Heart left ventricle (tissue), 16 donors: ENCODE results near the gene CRIP1. TPM values are rescaled to one million over a fixed set of nuclear protein-coding genes. Genes with fewer than 3 reads are reported as not detected.

Source experiments
- ATAC-seq, 4 donors: fragments of 200-7000 bp; cut with Tn5 transposase; one replicate each; pipeline ENCODE4 v1.9.1; 2020 to 2022; ENCODE audit warnings: moderate library complexity in 4 of 4, mild to moderate bottlenecking in 3 of 4, moderate number of reproducible peaks in 1 of 4
- DNase-seq, 5 donors: peaks; one replicate each; pipeline ENCODE4 v3.0.0-alpha.2; 2020
- H3K27ac ChIP-seq, 12 donors: fragments of 200-600 bp; sonication (generic) in 4 of 12; one replicate each; pipeline versions ENCODE4 v1.5.0 to v1.8.0; 2016 to 2022; ENCODE audit warnings: mild to moderate bottlenecking in 2 of 12
- H3K27me3 ChIP-seq, 9 donors: fragments of 200-600 bp; sonication (generic) in 2 of 9; one replicate each; pipeline versions ENCODE4 v1.5.1 to v1.8.0; 2016 to 2022; ENCODE audit warnings: mild to moderate bottlenecking in 3 of 9
- H3K36me3 ChIP-seq, 9 donors: fragments of 200-600 bp; sonication (generic) in 2 of 9; one replicate each; pipeline versions ENCODE4 v1.5.0 to v1.8.0; 2018 to 2022; ENCODE audit warnings: mild to moderate bottlenecking in 2 of 9
- H3K4me1 ChIP-seq, 12 donors: fragments of 200-600 bp; sonication (generic) in 4 of 12; one replicate each; pipeline versions ENCODE4 v1.5.0 to v1.8.0; 2016 to 2022; ENCODE audit warnings: mild to moderate bottlenecking in 3 of 12
- H3K4me3 ChIP-seq, 12 donors: fragments of 200-600 bp; sonication (generic) in 4 of 12; one replicate each; pipeline versions ENCODE4 v1.5.0 to v1.8.0; 2017 to 2022; ENCODE audit warnings: mild to moderate bottlenecking in 9 of 12, moderate library complexity in 4 of 12
- H3K9me3 ChIP-seq, 12 donors: fragments of 200-600 bp; sonication (generic) in 4 of 12; one replicate each; pipeline versions ENCODE4 v1.5.0 to v1.8.0; 2016 to 2022; ENCODE audit warnings: mild to moderate bottlenecking in 1 of 12
- CTCF ChIP-seq, 12 donors: fragments of 200-600 bp; sonication (generic) in 4 of 12; IDR thresholded peaks; one replicate each; pipeline versions ENCODE4 v1.5.0 to v1.8.0; 2018 to 2022; ENCODE audit warnings: antibody characterized with exemption in 12 of 12, mild to moderate bottlenecking in 5 of 12
- POLR2A ChIP-seq, 2 donors: fragments of 450-650 bp; IDR thresholded peaks; one replicate each; pipeline ENCODE4 v1.6.1; 2017; ENCODE audit warnings: antibody characterized with exemption in 2 of 2, mild to moderate bottlenecking in 2 of 2, moderate library complexity in 2 of 2
- WGBS, 4 donors: extraction: QIAGEN DNeasy Blood & Tissue Kit in 2 of 4; methylation state at CpG; one replicate each; pipeline versions ENCODE4 v1.1.5 to v1.1.7; 2013 to 2018; 5-methylcytosine and 5-hydroxymethylcytosine counted together
- intact Hi-C, 10 donors: fragments of 100-400 bp; cut with DNase I; formaldehyde crosslinking; loops; one replicate each; pipeline versions ENCODE4 v1.11.1 to v1.14.2; 2022
- polyA plus RNA-seq, 2 donors: library from polyadenylated mRNA; stranded (reverse); fragments of 200-250 nt; gene quantifications; one replicate each; pipeline ENCODE4 v1.2.3, GENCODE V29; 2013
- total RNA-seq, 9 donors: library from RNA; depleted of rRNA in 2 of 9; stranded (reverse); fragments of >200 nt in 2 of 9; fragmentation: NEBNext Ultra II Directional in 3 of 9; extraction: Animal tissue kit (Norgen Biotek cat#: 25700) in 3 of 9; gene quantifications; one replicate each; pipeline versions ENCODE4 v1.1.0 to v1.2.4, GENCODE V29; 2016 to 2023
- donor health status: ischemic (EF 13 %, LVEDD 7.1; RV severe dilation, severe dysfunction).
- donor health status: healthy with polysubstance abuse.
- donor health status: DM: no; HTN: yes; CAD: no.
- donor health status: DM: no; HTN: no; CAD: no.
- donor health status: ischemic (EF 25% LVEDD 6.9; RV normal size, moderate dysfunction).
- donor health status: ischemic (EF 25% LVEDD 5.7; RV mildly dilated, moderate dysfunction).
- donor health status: healthy.
- donor health status: DM: yes; HTN: yes; CAD: no.
- donor health status: ischemic (EF 35%, LVEDD 5.7; RV mildly dilated, moderate dysfunction).
- donor health status: nonischemic (EF 11% LVEDD 7.7; RV severe dilation, severe dysfunction).
- donor health status: DM: yes; HTN: yes; CAD: no.
- donor health status: PGD.
- donor health status: ischemic (EF 29% LVEDD 5.4; RV normal size, mild dysfunction).
- donor health status: nonischemic (EF 23%, LVEDD 6.1; RV moderate dilation, normal function).

The CRIP1 gene
- total and polyA plus RNA-seq, 11 donors: 12.1 to 195 (median 62.3) TPM

- H3K27me3 ChIP-seq: peaks cover 0 to 6% (median 0%) of the 10 kb centered on the region in 9 donors
- H3K4me3 ChIP-seq: peak overlapping the region in 11 of 12 donors; percentile 8 to 56 (median 44)
- intact Hi-C loops: loop anchor here in 1 of 10 donors (10.0 kb wide), 1 partner anchor 67 kb away; the partner anchor contains the start of gene MTA1
- TF ChIP-seq POLR2A (IDR thresholded peaks at IDR 0.05): peak in 1 of 2 donors; percentile 39
- TF ChIP-seq CTCF (IDR thresholded peaks at IDR 0.05): peak in 5 of 12 donors; percentile 9 to 48 (median 36)
- no peaks in the 10 kb centered on the region for H3K9me3 ChIP-seq
- ATAC-seq (peak; percentile 12 to 70 (median 36)), DNase-seq (peak; percentile 95 to 97 (median 96))
- 0 to 4% (median 3%) methylated on average over 11 to 18 of the region's 18 CpGs for WGBS, 4 donors
- H3K4me1 ChIP-seq: peaks cover 29 to 97% (median 91%) of the 10 kb centered on the region in 12 donors
- H3K36me3 ChIP-seq: peaks cover 0 to 22% (median 15%) of the 10 kb centered on the region in 9 donors
- peak overlapping the region; percentile 94 to 100 (median 97) for H3K27ac ChIP-seq
Measured at GRCh38 chr14:105481886-105482457, 4.7 kb upstream of the CRIP1 start.

- Histone ChIP-seq H3K4me1 (peaks cover 29 to 99% (median 90%) of the 10 kb centered on the region in 12 donors), H3K9me3 (no peaks in the 10 kb centered on the region), H3K27ac (peak overlapping the region; percentile 94 to 100 (median 97)), H3K27me3 (peaks cover 0 to 6% (median 0%) of the 10 kb centered on the region in 9 donors), H3K4me3 (peak overlapping the region in 8 of 12 donors; percentile 15 to 54 (median 45)), H3K36me3 (peaks cover 0 to 22% (median 15%) of the 10 kb centered on the region in 9 donors)
- ATAC-seq (no peak), DNase-seq (no peak)
- TF ChIP-seq CTCF (IDR thresholded peaks at IDR 0.05): no peak
- no peak for TF ChIP-seq POLR2A (IDR thresholded peaks at IDR 0.05)
- WGBS, 4 donors: 57 to 67% (median 65%) methylated on average over 16 to 18 of the region's 18 CpGs
- intact Hi-C loops: loop anchor here in 1 of 10 donors (10.0 kb wide), 1 partner anchor 68 kb away; the partner anchor contains the start of gene MTA1
Measured at GRCh38 chr14:105482486-105483110, 4.1 kb upstream of the CRIP1 start.

GRCh38 chr14:105483300-105484068 is 3.2 kb upstream of the CRIP1 start:
- no peak for TF ChIP-seq POLR2A (IDR thresholded peaks at IDR 0.05)
- no peak for TF ChIP-seq CTCF (IDR thresholded peaks at IDR 0.05)
- ATAC-seq: no peak
- WGBS, 4 donors: 44 to 81% (median 56%) methylated on average over 7 to 18 of the region's 18 CpGs

More at GRCh38 chr14:105483300-105484068, 3.2 kb upstream of the CRIP1 start:
- DNase-seq: peak in 2 of 5 donors; percentile 61 to 65
- Histone ChIP-seq H3K4me1 (peaks cover 29 to 100% (median 92%) of the 10 kb centered on the region in 12 donors), H3K36me3 (peaks cover 0 to 17% (median 12%) of the 10 kb centered on the region in 9 donors), H3K4me3 (no peak overlapping the region), H3K9me3 (no peaks in the 10 kb centered on the region), H3K27me3 (peaks cover 0 to 6% (median 0%) of the 10 kb centered on the region in 9 donors), H3K27ac (peak overlapping the region; percentile 94 to 100 (median 97))
- intact Hi-C loops: loop anchor here in 1 of 10 donors (10.0 kb wide), 1 partner anchor 69 kb away; the partner anchor contains the start of gene MTA1
